ENCODE results near the gene CXCL14. TPM values are rescaled to one million over a fixed set of nuclear protein-coding genes. Genes with fewer than 3 reads are reported as not detected.

Gene CXCL14
- total RNA-seq, 4 donors from 2014 or later: 11.5 to 31.0 (median 21.7) TPM

GRCh38 chr5:135535820-135536801 is 42.7 kb downstream of the CXCL14 start, which contains the start of gene NEUROG1:
NEUROG1 (minus strand) TSS chr5:135535964; CDS start chr5:135535690, 274 bp downstream.
- H3K9me3 ChIP-seq: no peaks in the 10 kb centered on the region
- TF ChIP-seq, protein P1, sequence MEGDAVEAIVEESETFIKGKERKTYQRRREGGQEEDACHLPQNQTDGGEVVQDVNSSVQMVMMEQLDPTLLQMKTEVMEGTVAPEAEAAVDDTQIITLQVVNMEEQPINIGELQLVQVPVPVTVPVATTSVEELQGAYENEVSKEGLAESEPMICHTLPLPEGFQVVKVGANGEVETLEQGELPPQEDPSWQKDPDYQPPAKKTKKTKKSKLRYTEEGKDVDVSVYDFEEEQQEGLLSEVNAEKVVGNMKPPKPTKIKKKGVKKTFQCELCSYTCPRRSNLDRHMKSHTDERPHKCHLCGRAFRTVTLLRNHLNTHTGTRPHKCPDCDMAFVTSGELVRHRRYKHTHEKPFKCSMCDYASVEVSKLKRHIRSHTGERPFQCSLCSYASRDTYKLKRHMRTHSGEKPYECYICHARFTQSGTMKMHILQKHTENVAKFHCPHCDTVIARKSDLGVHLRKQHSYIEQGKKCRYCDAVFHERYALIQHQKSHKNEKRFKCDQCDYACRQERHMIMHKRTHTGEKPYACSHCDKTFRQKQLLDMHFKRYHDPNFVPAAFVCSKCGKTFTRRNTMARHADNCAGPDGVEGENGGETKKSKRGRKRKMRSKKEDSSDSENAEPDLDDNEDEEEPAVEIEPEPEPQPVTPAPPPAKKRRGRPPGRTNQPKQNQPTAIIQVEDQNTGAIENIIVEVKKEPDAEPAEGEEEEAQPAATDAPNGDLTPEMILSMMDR (IDR thresholded peaks at IDR 0.05): no peak
- TF ChIP-seq POLR2AphosphoS5 (IDR thresholded peaks at IDR 0.05) (no peak), POLR2A (IDR thresholded peaks at IDR 0.05) (no peak), EP300 (IDR thresholded peaks at IDR 0.05; ENCODE audit: low read depth) (no peak)
- WGBS, 2 donors (ENCODE audit: low coverage in 1 of 2): 0 to 6% methylated on average over 3 to 52 of the region's 74 CpGs
- DNase-seq: no peak
- in situ Hi-C loops (cut with MboI; ENCODE audit: low pct_ligation_motif_present in 1 of 4, low pct_unique_long_range_greater_than_20kb in 1 of 4, low sequenced_read_pairs in 3 of 4) (no loop called here), intact Hi-C loops (cut with DNase I; ENCODE audit: low total_unique reads) (loop anchor here (5.0 kb wide), 1 partner anchor 69 kb away; no protein-coding TSS in a partner anchor)
- no peaks in the 10 kb centered on the region for H3K36me3 ChIP-seq
- peaks cover 98% of the 10 kb centered on the region for H3K27me3 ChIP-seq
- H3K4me1 ChIP-seq: peaks cover 6 to 18% (median 14%) of the 10 kb centered on the region in 4 donors
- H3K27ac ChIP-seq: no peak within 1 kb of the TSS
- peak within 1 kb of the TSS in 1 of 4 donors; percentile 32 for H3K4me3 ChIP-seq

- 1% methylated on average over 38 of the region's 44 CpGs; no CpG with 5 or more reads in 1 of the 2 donors for WGBS, 2 donors (ENCODE audit: low coverage in 1 of 2)
- no peaks in the 10 kb centered on the region for H3K36me3 ChIP-seq
- peaks cover 98% of the 10 kb centered on the region for H3K27me3 ChIP-seq
- in situ Hi-C loops (cut with MboI; ENCODE audit: low pct_ligation_motif_present in 1 of 4, low pct_unique_long_range_greater_than_20kb in 1 of 4, low sequenced_read_pairs in 3 of 4) (no loop called here), intact Hi-C loops (cut with DNase I; ENCODE audit: low total_unique reads) (loop anchor here (5.0 kb wide), 1 partner anchor 68 kb away; no protein-coding TSS in a partner anchor)
- H3K27ac ChIP-seq: no peak overlapping the region
- TF ChIP-seq EP300 (IDR thresholded peaks at IDR 0.05; ENCODE audit: low read depth) (no peak), POLR2AphosphoS5 (IDR thresholded peaks at IDR 0.05) (no peak), POLR2A (IDR thresholded peaks at IDR 0.05) (no peak)
- TF ChIP-seq, protein P1 (IDR thresholded peaks at IDR 0.05): no peak
- no peak overlapping the region for H3K4me3 ChIP-seq
- peaks cover 6 to 18% (median 14%) of the 10 kb centered on the region in 4 donors for H3K4me1 ChIP-seq
- DNase-seq: no peak
- no peaks in the 10 kb centered on the region for H3K9me3 ChIP-seq
Measured at GRCh38 chr5:135535420-135535819, 43.4 kb downstream of the CXCL14 start.

- no peak for TF ChIP-seq POLR2A (IDR thresholded peaks at IDR 0.05)
- TF ChIP-seq POLR2AphosphoS5 (IDR thresholded peaks at IDR 0.05): no peak
- TF ChIP-seq EP300 (IDR thresholded peaks at IDR 0.05; ENCODE audit: low read depth): no peak
- TF ChIP-seq, protein P1 (IDR thresholded peaks at IDR 0.05): no peak
- no peaks in the 10 kb centered on the region for H3K36me3 ChIP-seq
- no peak overlapping the region for H3K4me3 ChIP-seq
- intact Hi-C loops (cut with DNase I; ENCODE audit: low total_unique reads) (loop anchor here (5.0 kb wide), 1 partner anchor 68 kb away; no protein-coding TSS in a partner anchor), in situ Hi-C loops (cut with MboI; ENCODE audit: low pct_ligation_motif_present in 1 of 4, low pct_unique_long_range_greater_than_20kb in 1 of 4, low sequenced_read_pairs in 3 of 4) (no loop called here)
- DNase-seq: no peak
- H3K9me3 ChIP-seq: no peaks in the 10 kb centered on the region
- WGBS, 2 donors (ENCODE audit: low coverage in 1 of 2): 0 to 10% methylated on average over 2 to 58 of the region's 61 CpGs
- peaks cover 6 to 18% (median 14%) of the 10 kb centered on the region in 4 donors for H3K4me1 ChIP-seq
- peaks cover 100% of the 10 kb centered on the region for H3K27me3 ChIP-seq
- H3K27ac ChIP-seq: no peak overlapping the region
Measured at GRCh38 chr5:135534609-135535419, 44.0 kb downstream of the CXCL14 start.
